Spleen (tissue), 11 donors: Measurements from ENCODE around the gene PCMTD2. TPM values are rescaled to one million over a fixed set of nuclear protein-coding genes. Genes with fewer than 3 reads are reported as not detected.

ENCODE experiments used
- DNase-seq: peaks from one replicate; pipeline ENCODE4 v3.0.0-alpha.2; 2020
- H3K27ac ChIP-seq, 8 donors: fragments of 200-600 bp; sonication (generic) in 7 of 8; 1 replicate in 4 of 8; 2 replicates in 4 of 8; pipeline versions ENCODE4 v1.5.0 to v1.8.0; 2016 to 2021; ENCODE audit warnings: inconsistent platforms in 4 of 8, mild to moderate bottlenecking in 4 of 8, moderate library complexity in 1 of 8
- H3K27me3 ChIP-seq, 7 donors: fragments of 200-600 bp; sonication (generic) in 6 of 7; replicated peaks in 1 of 7; 1 replicate in 4 of 7; 2 replicates in 3 of 7; pipeline versions ENCODE4 v1.5.0 to v1.8.0; 2016 to 2021; ENCODE audit warnings: inconsistent platforms in 3 of 7, mild to moderate bottlenecking in 1 of 7
- H3K36me3 ChIP-seq, 6 donors: fragments of 200-600 bp; sonication (generic) in 5 of 6; 1 replicate in 4 of 6; 2 replicates in 2 of 6; pipeline versions ENCODE4 v1.5.0 to v1.8.0; 2016 to 2021; ENCODE audit warnings: inconsistent platforms in 2 of 6
- H3K4me1 ChIP-seq, 6 donors: fragments of 200-600 bp; sonication (generic) in 5 of 6; 1 replicate in 3 of 6; 2 replicates in 3 of 6; pipeline versions ENCODE4 v1.5.0 to v1.8.0; 2016 to 2021; ENCODE audit warnings: inconsistent platforms in 3 of 6
- H3K4me3 ChIP-seq, 8 donors: fragments of 200-600 bp; sonication (generic) in 7 of 8; 1 replicate in 4 of 8; 2 replicates in 4 of 8; pipeline versions ENCODE4 v1.5.0 to v1.8.0; 2016 to 2021; ENCODE audit warnings: inconsistent platforms in 4 of 8, mild to moderate bottlenecking in 4 of 8, moderate library complexity in 2 of 8
- H3K9me3 ChIP-seq, 8 donors: fragments of 200-600 bp; sonication (generic) in 7 of 8; 1 replicate in 4 of 8; 2 replicates in 4 of 8; pipeline versions ENCODE4 v1.5.0 to v1.8.0; 2016 to 2021; ENCODE audit warnings: inconsistent platforms in 4 of 8
- CTCF ChIP-seq, 11 experiments: fragments of 200-600 bp in 7 of 11; fragments of 450-650 bp in 4 of 11; sonication (generic) in 4 of 11; IDR thresholded peaks in 8 of 11; conservative IDR thresholded peaks in 3 of 11; 1 replicate in 7 of 11; 2 replicates in 4 of 11; pipeline versions ENCODE4 v1.4.0 to v1.8.0; 2016 to 2021; ENCODE audit warnings: antibody characterized with exemption in 11 of 11, inconsistent platforms in 4 of 11, mild to moderate bottlenecking in 1 of 11
- POLR2A ChIP-seq, 3 donors: fragments of 450-650 bp; IDR thresholded peaks; one replicate each; pipeline ENCODE4 v1.5.1; 2017; ENCODE audit warnings: antibody characterized with exemption in 3 of 3, mild to moderate bottlenecking in 1 of 3
- POLR2AphosphoS5 ChIP-seq, 3 donors: sonication (generic); formaldehyde crosslinking; IDR thresholded peaks; one replicate each; pipeline ENCODE4 v1.5.1; 2017; ENCODE audit warnings: antibody characterized with exemption in 3 of 3
- WGBS, 5 donors: extraction: QIAGEN DNeasy Blood & Tissue Kit in 3 of 5; methylation state at CpG; one replicate each; pipeline versions ENCODE4 v1.1.5 to v1.1.7; 2013 to 2018; 5-methylcytosine and 5-hydroxymethylcytosine counted together
- intact Hi-C: fragments of 100-400 bp; cut with DNase I; formaldehyde crosslinking; loops from one replicate; pipeline ENCODE4 v1.15.0; 2023; ENCODE audit warnings: low total_unique reads
- polyA plus RNA-seq, 3 donors: library from polyadenylated mRNA; stranded (reverse); fragments of 200-250 nt; gene quantifications; one replicate each; pipeline ENCODE4 v1.2.1, GENCODE V29; 2013
- total RNA-seq, 7 donors: library from RNA; depleted of rRNA in 3 of 7; stranded (reverse); fragments of >200 nt in 3 of 7; fragmentation: NEBNext Ultra II Directional in 4 of 7; extraction: Animal tissue kit (Norgen Biotek cat#: 25700) in 4 of 7; gene quantifications; one replicate each; pipeline versions ENCODE4 v1.1.0 to v1.2.1, GENCODE V29; 2016 to 2021
- donor health status: healthy with polysubstance abuse.
- donor health status: DM: no; HTN: no; CAD: no; lungs with moderate emphysema.
- donor health status: DM: no; HTN: no; CAD: no.
- donor health status: Bipolar disorder and iron deficiency.
- donor health status: healthy.
- donor health status: DM: no; HTN: no; CAD: no.
- donor health status: DM: yes; HTN: yes; CAD: no.

Gene PCMTD2
- total and polyA plus RNA-seq, 10 donors, result 36.0 to 104 (median 68.3) TPM

DNA sequence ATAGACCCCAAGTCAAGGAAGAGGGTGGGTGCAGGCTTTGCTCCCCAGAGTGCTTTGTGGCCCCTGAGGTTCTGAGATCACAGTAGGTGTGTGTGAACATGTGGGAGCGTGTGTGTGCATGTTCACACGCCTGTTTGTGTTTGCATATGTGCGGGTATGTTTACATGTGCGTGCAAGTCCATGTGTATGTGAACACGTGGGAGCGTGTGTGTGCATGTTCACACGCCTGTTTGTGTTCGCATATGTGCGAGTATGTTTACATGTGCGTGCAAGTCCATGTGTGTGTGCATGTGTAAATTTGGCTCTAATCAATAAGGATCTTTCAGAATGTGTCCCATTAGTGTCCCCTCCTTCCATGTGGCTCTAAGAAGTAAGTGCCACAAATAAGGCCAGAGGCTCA lies 41.4 kb upstream of the PCMTD2 start:
- Histone ChIP-seq H3K36me3 (no peaks in the 10 kb centered on the region), H3K27me3 (peaks cover 0 to 7% (median 0%) of the 10 kb centered on the region in 7 donors), H3K9me3 (no peaks in the 10 kb centered on the region), H3K27ac (no peak overlapping the region), H3K4me3 (no peak overlapping the region), H3K4me1 (peaks cover 2 to 19% (median 12%) of the 10 kb centered on the region in 6 donors)
- WGBS, 5 donors, result 86 to 97% (median 91%) methylated on average over 10 of the region's 10 CpGs
- intact Hi-C loops, result no loop called here
- TF ChIP-seq CTCF (IDR thresholded peaks at IDR 0.05 in 8 of 11, conservative IDR thresholded peaks at IDR 0.05 in 3 of 11) (no peak), POLR2AphosphoS5 (IDR thresholded peaks at IDR 0.05) (no peak)
- no peak for DNase-seq

GRCh38 chr20:64214952-64215351 lies 40.6 kb upstream of the PCMTD2 start:
- no peak overlapping the region for H3K4me3 ChIP-seq
- H3K27me3 ChIP-seq, result peaks cover 0 to 14% (median 0%) of the 10 kb centered on the region in 7 donors
- no peak overlapping the region for H3K27ac ChIP-seq
- peaks cover 2 to 19% (median 12%) of the 10 kb centered on the region in 6 donors for H3K4me1 ChIP-seq
- TF ChIP-seq POLR2A (IDR thresholded peaks at IDR 0.05) (no peak), POLR2AphosphoS5 (IDR thresholded peaks at IDR 0.05) (no peak), CTCF (IDR thresholded peaks at IDR 0.05 in 8 of 11, conservative IDR thresholded peaks at IDR 0.05 in 3 of 11) (no peak)
- intact Hi-C loops, result no loop called here
- H3K36me3 ChIP-seq, result no peaks in the 10 kb centered on the region
- WGBS, 5 donors, result 38 to 56% (median 45%) methylated on average over 6 of the region's 6 CpGs
- no peak for DNase-seq
- no peaks in the 10 kb centered on the region for H3K9me3 ChIP-seq

- 68 to 91% (median 77%) methylated on average over 3 of the region's 3 CpGs for WGBS, 5 donors
- peaks cover 2 to 21% (median 13%) of the 10 kb centered on the region in 6 donors for H3K4me1 ChIP-seq
- H3K27me3 ChIP-seq, result peaks cover 0 to 25% (median 0%) of the 10 kb centered on the region in 7 donors
- intact Hi-C loops, result no loop called here
- H3K36me3 ChIP-seq, result no peaks in the 10 kb centered on the region
- H3K9me3 ChIP-seq, result no peaks in the 10 kb centered on the region
- H3K27ac ChIP-seq, result no peak overlapping the region
- TF ChIP-seq POLR2AphosphoS5 (IDR thresholded peaks at IDR 0.05) (no peak), CTCF (IDR thresholded peaks at IDR 0.05 in 8 of 11, conservative IDR thresholded peaks at IDR 0.05 in 3 of 11) (no peak), POLR2A (IDR thresholded peaks at IDR 0.05) (no peak)
- no peak for DNase-seq
- no peak overlapping the region for H3K4me3 ChIP-seq
These were observed 39.5 kb upstream of the PCMTD2 start for GRCh38 chr20:64216036-64216435.

DNA sequence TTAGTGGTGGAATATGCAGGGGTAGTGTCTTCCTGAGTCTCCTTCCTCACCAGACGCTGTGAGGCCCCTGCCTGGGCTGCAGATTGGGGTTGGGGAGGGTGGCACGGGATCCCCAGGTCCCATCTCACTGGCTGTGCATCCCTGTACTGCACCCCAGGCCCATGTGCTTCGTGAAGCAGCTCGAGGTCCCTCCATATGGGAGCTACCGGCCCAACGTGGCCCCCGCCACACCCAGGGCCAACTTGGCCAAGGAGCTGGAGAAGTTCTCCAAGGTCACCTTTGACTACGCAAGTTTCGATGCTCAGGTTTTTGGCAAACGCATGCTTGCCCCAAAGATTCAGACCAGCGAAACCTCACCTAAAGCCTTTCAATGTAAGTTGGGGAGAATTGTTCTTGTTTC lies 38.6 kb upstream of the PCMTD2 start:
- TF ChIP-seq CTCF (IDR thresholded peaks at IDR 0.05 in 8 of 11, conservative IDR thresholded peaks at IDR 0.05 in 3 of 11) (no peak), POLR2A (IDR thresholded peaks at IDR 0.05) (no peak), POLR2AphosphoS5 (IDR thresholded peaks at IDR 0.05) (no peak)
- no peaks in the 10 kb centered on the region for H3K36me3 ChIP-seq
- no peak overlapping the region for H3K27ac ChIP-seq
- no peak for DNase-seq
- no peak overlapping the region for H3K4me3 ChIP-seq
- intact Hi-C loops, result no loop called here
- peaks cover 2 to 29% (median 14%) of the 10 kb centered on the region in 6 donors for H3K4me1 ChIP-seq
- H3K9me3 ChIP-seq, result no peaks in the 10 kb centered on the region
- WGBS, 5 donors, result 84 to 96% (median 91%) methylated on average over 9 to 11 of the region's 11 CpGs
- H3K27me3 ChIP-seq, result peaks cover 0 to 25% (median 0%) of the 10 kb centered on the region in 7 donors
